H1 (cell line): ENCODE data around the gene COL26A1. TPM values are rescaled to one million over a fixed set of nuclear protein-coding genes. Genes with fewer than 3 reads are reported as not detected.

ENCODE experiments used
- CTCF ChIA-PET: fragments of 300-600 bp; sonication (Branson Sonifier 250); formaldehyde crosslinking; loops from one replicate; lab custom pipeline; 2021; ENCODE audit not compliant: partially characterized antibody; lab: Charles Lee
- POLR2A ChIA-PET: fragments of 300-600 bp; sonication (Branson Sonifier 250); formaldehyde crosslinking; loops from one replicate; lab custom pipeline; 2021; ENCODE audit warnings: inconsistent platforms; ENCODE audit not compliant: partially characterized antibody; lab: Charles Lee
- DNase-seq, 2 experiments: peaks; one replicate each; pipeline versions ENCODE4 v3.0.0 to v3.0.0-alpha.2; 2010 to 2022; ENCODE audit warnings: low spot score in 2 of 2, low read depth in 1 of 2, mixed read lengths in 1 of 2
- FAIRE-seq: peaks from 2 replicates; lab custom pipeline; 2011; peaks lifted over from hg19 to GRCh38; lab: Jason Lieb, UNC
- H2AFZ ChIP-seq: 2 replicates; pipeline ENCODE4 v1.8.1; 2012; ENCODE audit warnings: low read length, inconsistent platforms
- H2AK5ac ChIP-seq: 2 replicates; pipeline ENCODE4 v1.6.1; 2013; ENCODE audit warnings: low read depth, low read length
- H2BK120ac ChIP-seq: replicated peaks from 2 replicates; pipeline ENCODE3; 2013; ENCODE audit warnings: low read depth, low read length, inconsistent platforms
- H2BK12ac ChIP-seq: 2 replicates; pipeline ENCODE4 v1.6.1; 2013; ENCODE audit warnings: low read depth, low read length
- H2BK15ac ChIP-seq: 2 replicates; pipeline ENCODE4 v1.6.1; 2013; ENCODE audit warnings: low read length
- H2BK20ac ChIP-seq: 2 replicates; pipeline ENCODE4 v1.6.1; 2013; ENCODE audit warnings: low read length
- H2BK5ac ChIP-seq: 2 replicates; pipeline ENCODE4 v1.6.1; 2013; ENCODE audit warnings: low read depth, low read length
- H3K14ac ChIP-seq: 2 replicates; pipeline ENCODE4 v1.6.1; 2013; ENCODE audit warnings: inconsistent platforms; ENCODE audit not compliant: insufficient read length
- H3K18ac ChIP-seq: 2 replicates; pipeline ENCODE4 v1.6.1; 2013; ENCODE audit warnings: low read length; ENCODE audit errors: extremely low read depth
- H3K23ac ChIP-seq: 2 replicates; pipeline ENCODE4 v1.6.1; 2013; ENCODE audit warnings: inconsistent platforms; ENCODE audit not compliant: insufficient read length
- H3K23me2 ChIP-seq: 2 replicates; pipeline ENCODE4 v1.6.1; 2013; ENCODE audit warnings: low read depth, low read length
- H3K27ac ChIP-seq: 2 replicates; pipeline ENCODE4 v1.6.1; 2011; ENCODE audit warnings: low read depth, low read length, inconsistent platforms
- H3K27me3 ChIP-seq, 4 experiments: replicated peaks in 1 of 4; 1 replicate in 1 of 4; 2 replicates in 3 of 4; pipeline versions ENCODE4 v1.6.1 to v1.8.1; 2011 to 2013; ENCODE audit warnings: low read length in 3 of 4, mild to moderate bottlenecking in 3 of 4, inconsistent platforms in 2 of 4, mixed read lengths in 2 of 4, moderate library complexity in 1 of 4; ENCODE audit not compliant: control insufficient read depth in 3 of 4, insufficient read depth in 3 of 4; ENCODE audit errors: extremely low read depth in 1 of 4
- H3K36me3 ChIP-seq, 4 experiments: 2 replicates each; pipeline versions ENCODE4 v1.6.1 to v1.8.1; 2011 to 2013; ENCODE audit warnings: mild to moderate bottlenecking in 4 of 4, low read length in 3 of 4, moderate library complexity in 2 of 4, control low read depth in 1 of 4, inconsistent platforms in 1 of 4; ENCODE audit not compliant: insufficient read depth in 4 of 4, control insufficient read depth in 2 of 4
- H3K4ac ChIP-seq: replicated peaks from 2 replicates; pipeline ENCODE3; 2013; ENCODE audit warnings: low read length, low read depth, mixed read lengths, inconsistent platforms; ENCODE audit not compliant: insufficient read length
- H3K4me1 ChIP-seq, 4 experiments: replicated peaks in 1 of 4; 1 replicate in 1 of 4; 2 replicates in 3 of 4; pipeline versions ENCODE4 v1.6.1 to v1.8.1; 2011 to 2013; ENCODE audit warnings: low read length in 3 of 4, inconsistent platforms in 2 of 4, mixed read lengths in 1 of 4; ENCODE audit not compliant: insufficient read depth in 4 of 4, control insufficient read depth in 3 of 4
- H3K4me2 ChIP-seq, 2 experiments: 2 replicates each; pipeline versions ENCODE4 v1.6.1 to v1.8.1; 2011 to 2013; ENCODE audit warnings: low read depth in 2 of 2, low read length in 2 of 2, control low read depth in 1 of 2, inconsistent platforms in 1 of 2, mild to moderate bottlenecking in 1 of 2; ENCODE audit not compliant: insufficient read depth in 1 of 2
- H3K4me3 ChIP-seq, 4 experiments: fragments of 200-600, 300-600 bp in 1 of 4; sonication (generic), shearing (Covaris generic), sonication (Bioruptor Twin) in 1 of 4; 2 replicates each; pipeline versions ENCODE4 v1.5.1 to v1.8.1; 2011 to 2016; ENCODE audit warnings: low read length in 4 of 4, low read depth in 3 of 4, control low read depth in 2 of 4, inconsistent platforms in 2 of 4, mild to moderate bottlenecking in 2 of 4, mixed read lengths in 1 of 4, moderate library complexity in 1 of 4; ENCODE audit not compliant: insufficient read depth in 2 of 4; ENCODE audit errors: extremely low read depth in 1 of 4
- H3K56ac ChIP-seq: replicated peaks from 2 replicates; pipeline ENCODE3; 2013; ENCODE audit warnings: low read depth, mild to moderate bottlenecking, mixed read lengths, low read length, inconsistent platforms; ENCODE audit not compliant: insufficient read length
- H3K79me1 ChIP-seq: 2 replicates; pipeline ENCODE4 v1.6.1; 2013; ENCODE audit warnings: low read depth, low read length, control low read depth
- H3K79me2 ChIP-seq, 2 experiments: 2 replicates each; pipeline versions ENCODE4 v1.6.1 to v1.8.1; 2012 to 2013; ENCODE audit warnings: low read length in 2 of 2, mild to moderate bottlenecking in 2 of 2, inconsistent platforms in 1 of 2; ENCODE audit not compliant: insufficient read depth in 2 of 2, control insufficient read depth in 1 of 2
- H3K9ac ChIP-seq, 4 experiments: replicated peaks in 1 of 4; 1 replicate in 1 of 4; 2 replicates in 3 of 4; pipeline versions ENCODE4 v1.6.1 to v1.8.1; 2011 to 2013; ENCODE audit warnings: low read depth in 3 of 4, low read length in 3 of 4, control low read depth in 2 of 4, mild to moderate bottlenecking in 2 of 4, moderate library complexity in 2 of 4, inconsistent platforms in 1 of 4; ENCODE audit errors: extremely low read depth in 1 of 4
- H3K9me3 ChIP-seq, 2 experiments: 2 replicates each; pipeline versions ENCODE4 v1.6.1 to v1.8.1; 2012 to 2013; ENCODE audit warnings: mild to moderate bottlenecking in 2 of 2, moderate library complexity in 2 of 2, control low read depth in 1 of 2, inconsistent platforms in 1 of 2, low read depth in 1 of 2, low read length in 1 of 2, mixed read lengths in 1 of 2; ENCODE audit not compliant: insufficient read depth in 2 of 2
- H4K20me1 ChIP-seq, 2 experiments: replicated peaks in 1 of 2; 2 replicates each; pipeline versions ENCODE3 to v1.8.1; 2011 to 2013; ENCODE audit warnings: inconsistent platforms in 2 of 2, low read length in 2 of 2, mild to moderate bottlenecking in 1 of 2; ENCODE audit not compliant: insufficient read depth in 2 of 2, control insufficient read depth in 1 of 2
- H4K5ac ChIP-seq: 2 replicates; pipeline ENCODE4 v1.6.1; 2013; ENCODE audit warnings: low read length, low read depth, mixed read lengths, inconsistent platforms; ENCODE audit not compliant: insufficient read length
- H4K8ac ChIP-seq: 2 replicates; pipeline ENCODE4 v1.8.0; 2013; ENCODE audit warnings: mild to moderate bottlenecking, moderate library complexity, low read length, inconsistent platforms; ENCODE audit not compliant: insufficient read depth; ENCODE audit errors: extremely low read depth
- H4K91ac ChIP-seq: replicated peaks from 2 replicates; pipeline ENCODE3; 2013; ENCODE audit warnings: low read length, mixed read lengths, inconsistent platforms; ENCODE audit not compliant: insufficient read length
- BACH1 ChIP-seq: IDR thresholded peaks from 2 replicates; pipeline ENCODE4 v1.6.1; 2012; ENCODE audit warnings: low read length, improper control_type of control experiment
- POLR2A ChIP-seq, 2 experiments: IDR thresholded peaks; 1 replicate in 1 of 2; 2 replicates in 1 of 2; pipeline ENCODE4 v1.6.1; 2011; ENCODE audit warnings: low read depth in 2 of 2, low read length in 2 of 2, mild to moderate bottlenecking in 2 of 2; ENCODE audit errors: control extremely low read depth in 1 of 2
- RFX5 ChIP-seq: IDR thresholded peaks from 2 replicates; pipeline ENCODE4 v1.6.1; 2011; ENCODE audit warnings: low read depth, low read length, improper control_type of control experiment, borderline replicate concordance
- TAF7 ChIP-seq: optimal IDR thresholded peaks from 2 replicates; pipeline ENCODE3; 2011; ENCODE audit warnings: low read depth, mild to moderate bottlenecking, inconsistent platforms, low read length, moderate library complexity, borderline replicate concordance
- ZNF274 ChIP-seq: IDR thresholded peaks from 2 replicates; pipeline ENCODE4 v1.7.0; 2012; ENCODE audit warnings: low read length, borderline replicate concordance; ENCODE audit errors: extremely low read depth
- WGBS, 2 experiments: shearing (Covaris generic) in 1 of 2; methylation state at CpG; one replicate each; pipeline versions ENCODE4 v1.1.6 to v1.1.7; 2013 to 2015; ENCODE audit warnings: low lambda C conversion rate in 2 of 2, mixed read lengths in 2 of 2, inconsistent platforms in 1 of 2, low coverage in 1 of 2, missing lambda C conversion rate in 1 of 2; ENCODE audit not compliant: insufficient replicate concordance in 2 of 2, insufficient coverage in 1 of 2, insufficient read length in 1 of 2; ENCODE audit errors: extremely low coverage in 1 of 2, missing lambda C conversion rate in 1 of 2; 5-methylcytosine and 5-hydroxymethylcytosine counted together
- polyA plus RNA-seq, 7 experiments: library from polyadenylated mRNA; depleted of rRNA in 3 of 7; stranded (reverse) in 5 of 7; unstranded in 2 of 7; fragments of >200 nt in 5 of 7; fragments of 200-250 nt in 2 of 7; gene quantifications; 1 replicate in 5 of 7; 2 replicates in 1 of 7; 4 replicates in 1 of 7; pipeline versions ENCODE4 v1.2.1 to v1.2.3, GENCODE V29; 2011 to 2013; ENCODE audit warnings: missing spikeins in 2 of 7, mixed read lengths in 2 of 7
- total RNA-seq: library from RNA; stranded (reverse); fragmentation: NEBNext Ultra II Directional; extraction: Animal tissue kit (Norgen Biotek cat#: 25700); gene quantifications from 2 replicates; pipeline ENCODE4 v1.2.1, GENCODE V29; 2021
- TF ChIP-seq, protein P1 (sequence below): IDR thresholded peaks from 2 replicates; pipeline ENCODE4 v1.6.1; 2012; ENCODE audit warnings: low read length, inconsistent platforms

Gene COL26A1
- total and polyA plus RNA-seq, 2 of the 8 experiments (the other 6 are each of a cell fraction or from before 2014, with no cell fraction given): 51.1 to 68.8 TPM

DNA sequence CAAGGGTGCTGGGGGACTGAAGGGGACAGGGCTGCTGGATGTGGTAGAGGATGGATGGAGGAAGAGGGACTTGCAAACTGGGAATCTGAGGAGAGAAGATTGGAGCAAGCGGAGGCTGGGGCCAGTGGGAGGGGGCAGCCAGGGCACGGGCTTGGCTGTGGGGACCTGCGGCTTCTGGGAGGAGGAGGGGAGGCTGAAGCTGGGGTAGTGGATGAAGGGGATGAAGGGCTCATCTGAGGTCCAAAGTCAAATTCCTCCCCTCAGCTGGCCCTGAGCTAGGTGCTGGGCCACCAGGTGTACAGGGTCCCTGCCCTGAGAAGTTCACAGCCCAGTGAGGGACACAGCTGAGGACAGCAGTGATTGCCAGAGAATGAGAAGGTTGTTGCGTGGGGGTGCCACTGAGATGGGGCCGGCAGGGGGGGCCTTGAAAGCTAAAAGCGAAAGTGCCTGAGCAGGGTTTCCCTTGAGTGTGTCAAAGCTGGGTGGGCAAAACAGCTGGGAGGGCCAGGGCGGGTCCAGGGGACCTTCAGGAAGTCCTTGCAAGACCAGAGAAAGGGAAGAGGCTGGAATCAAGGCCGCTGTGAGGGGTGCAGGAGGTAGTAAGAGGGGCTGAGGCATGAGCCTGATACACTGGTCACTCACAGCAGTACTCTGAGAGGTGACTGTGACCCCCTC, 191.2 kb downstream of the COL26A1 start:
- Histone ChIP-seq H2BK20ac (no peak overlapping the region), H3K79me1 (no peaks in the 10 kb centered on the region), H3K27ac (no peak overlapping the region), H4K5ac (no peak overlapping the region), H3K4me2 (no peak overlapping the region), H3K9me3 (no peaks in the 10 kb centered on the region), H4K8ac (no peak overlapping the region), H2BK15ac (no peak overlapping the region), H3K56ac (no peak overlapping the region), H3K4me3 (no peak overlapping the region), H3K23ac (no peak overlapping the region), H3K4ac (no peak overlapping the region), H3K36me3 (no peaks in the 10 kb centered on the region; a peak in 2 of 8 replicates), H2BK5ac (no peak overlapping the region), H3K27me3 (no peaks in the 10 kb centered on the region), H3K4me1 (no peaks in the 10 kb centered on the region), H4K20me1 (peaks cover 0 to 4% of the 10 kb centered on the region in 2 experiments), H3K9ac (no peak overlapping the region), H3K23me2 (peaks cover 10% of the 10 kb centered on the region; the same call in 1 of the 2 replicates), H2BK120ac (no peak overlapping the region), H3K14ac (no peak overlapping the region), H4K91ac (no peak overlapping the region), H3K79me2 (no peaks in the 10 kb centered on the region), H2AK5ac (no peak overlapping the region), H3K18ac (no peak overlapping the region), H2BK12ac (no peak overlapping the region), H2AFZ (no peak overlapping the region)
- DNase-seq (no peak), FAIRE-seq (no peak)
- WGBS, 2 experiments: 86% methylated on average over 7 of the region's 8 CpGs; no CpG with 5 or more reads in 1 of the 2 experiments
- TF ChIP-seq ZNF274 (no peak), RFX5 (no peak), BACH1 (no peak), TAF7 (no peak), POLR2A (IDR thresholded peaks at IDR 0.05; ENCODE audit: control extremely low read depth in 1 of 2, low read depth in 2 of 2, low read length in 2 of 2) (no peak)
- TF ChIP-seq, protein P1, sequence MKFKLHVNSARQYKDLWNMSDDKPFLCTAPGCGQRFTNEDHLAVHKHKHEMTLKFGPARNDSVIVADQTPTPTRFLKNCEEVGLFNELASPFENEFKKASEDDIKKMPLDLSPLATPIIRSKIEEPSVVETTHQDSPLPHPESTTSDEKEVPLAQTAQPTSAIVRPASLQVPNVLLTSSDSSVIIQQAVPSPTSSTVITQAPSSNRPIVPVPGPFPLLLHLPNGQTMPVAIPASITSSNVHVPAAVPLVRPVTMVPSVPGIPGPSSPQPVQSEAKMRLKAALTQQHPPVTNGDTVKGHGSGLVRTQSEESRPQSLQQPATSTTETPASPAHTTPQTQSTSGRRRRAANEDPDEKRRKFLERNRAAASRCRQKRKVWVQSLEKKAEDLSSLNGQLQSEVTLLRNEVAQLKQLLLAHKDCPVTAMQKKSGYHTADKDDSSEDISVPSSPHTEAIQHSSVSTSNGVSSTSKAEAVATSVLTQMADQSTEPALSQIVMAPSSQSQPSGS: no peak
- ChIA-PET POLR2A (no interaction called here), CTCF (interaction anchor here (0.6 to 2.7 kb wide), 5 partner anchors 11 to 255 kb away, joined by 3 to 9 read pairs (median 4); no protein-coding TSS in a partner anchor)
